Upper lobe of left lung (tissue), 4 donors: ENCODE measurements around the gene SMO.

Experiments used
- POLR2AphosphoS5 ChIP-seq, 2 donors: sonication (generic); formaldehyde crosslinking; IDR thresholded peaks; one replicate each; pipeline ENCODE4 v1.5.1; 2017; ENCODE audit warnings: antibody characterized with exemption in 2 of 2
- TF ChIP-seq, protein P1 (sequence below), 6 experiments: fragments of 450-650 bp in 4 of 6; fragments of 200-600 bp in 2 of 6; sonication (generic) in 2 of 6; IDR thresholded peaks; one replicate each; pipeline ENCODE4 v1.5.1; 2016 to 2019; ENCODE audit warnings: antibody characterized with exemption in 6 of 6

DNA sequence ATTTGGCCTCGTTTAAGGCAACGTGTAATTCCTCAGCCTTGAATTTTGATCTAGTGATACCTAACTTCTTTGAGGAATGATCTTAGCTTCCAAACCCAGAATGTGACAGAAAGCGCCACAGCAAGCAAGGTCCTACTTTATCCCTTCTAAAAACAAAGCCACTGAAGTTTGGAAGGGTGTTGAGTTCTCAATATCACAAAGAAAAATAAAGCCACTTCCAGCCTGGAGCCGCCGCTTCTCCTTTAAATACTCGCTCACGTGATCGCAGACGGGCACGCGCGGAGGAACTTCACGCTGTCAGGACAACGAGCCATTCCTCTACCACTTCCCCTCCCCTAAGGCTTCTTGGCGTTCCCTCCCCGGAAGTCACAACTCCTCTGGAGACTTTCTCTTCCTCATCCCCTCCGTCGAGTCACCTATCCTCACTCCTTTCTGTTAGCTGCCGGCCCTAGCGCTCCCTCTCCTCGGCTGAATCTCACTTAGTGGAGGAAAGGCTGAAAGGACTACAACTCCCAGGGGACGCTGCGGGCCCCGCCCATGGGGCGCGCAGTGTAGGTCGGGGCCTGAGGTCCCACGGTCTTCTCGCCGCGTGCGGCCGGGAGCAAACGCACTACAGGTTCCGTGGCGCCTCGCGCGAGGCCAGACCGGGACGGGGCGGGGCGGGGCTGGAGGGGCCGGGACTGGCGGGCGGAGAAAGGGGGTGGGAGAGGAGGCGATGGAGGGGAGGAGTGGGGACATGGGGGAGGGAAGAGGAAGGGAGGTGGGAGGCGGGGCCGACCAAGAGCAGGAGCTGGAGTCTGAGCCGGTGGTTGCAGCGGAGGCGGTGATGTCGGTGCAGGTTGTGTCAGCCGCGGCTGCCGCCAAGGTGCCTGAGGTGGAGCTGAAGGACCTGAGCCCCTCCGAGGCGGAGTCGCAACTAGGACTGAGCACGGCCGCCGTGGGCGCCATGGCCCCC, 36.1 kb downstream of the SMO start, which contains the start of gene AHCYL2:
- TF ChIP-seq, protein P1, sequence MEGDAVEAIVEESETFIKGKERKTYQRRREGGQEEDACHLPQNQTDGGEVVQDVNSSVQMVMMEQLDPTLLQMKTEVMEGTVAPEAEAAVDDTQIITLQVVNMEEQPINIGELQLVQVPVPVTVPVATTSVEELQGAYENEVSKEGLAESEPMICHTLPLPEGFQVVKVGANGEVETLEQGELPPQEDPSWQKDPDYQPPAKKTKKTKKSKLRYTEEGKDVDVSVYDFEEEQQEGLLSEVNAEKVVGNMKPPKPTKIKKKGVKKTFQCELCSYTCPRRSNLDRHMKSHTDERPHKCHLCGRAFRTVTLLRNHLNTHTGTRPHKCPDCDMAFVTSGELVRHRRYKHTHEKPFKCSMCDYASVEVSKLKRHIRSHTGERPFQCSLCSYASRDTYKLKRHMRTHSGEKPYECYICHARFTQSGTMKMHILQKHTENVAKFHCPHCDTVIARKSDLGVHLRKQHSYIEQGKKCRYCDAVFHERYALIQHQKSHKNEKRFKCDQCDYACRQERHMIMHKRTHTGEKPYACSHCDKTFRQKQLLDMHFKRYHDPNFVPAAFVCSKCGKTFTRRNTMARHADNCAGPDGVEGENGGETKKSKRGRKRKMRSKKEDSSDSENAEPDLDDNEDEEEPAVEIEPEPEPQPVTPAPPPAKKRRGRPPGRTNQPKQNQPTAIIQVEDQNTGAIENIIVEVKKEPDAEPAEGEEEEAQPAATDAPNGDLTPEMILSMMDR (IDR thresholded peaks at IDR 0.05) = no peak
- peak; percentile 63 to 68 for TF ChIP-seq POLR2AphosphoS5 (IDR thresholded peaks at IDR 0.05)
